Ovary (tissue), 9 donors: Measurements from ENCODE around the gene CDSN. TPM values are rescaled to one million over a fixed set of nuclear protein-coding genes. Genes with fewer than 3 reads are reported as not detected.
A peak's percentile ranks its signal among the peaks of the same experiment; 100 is the strongest.

Experiments
- DNase-seq, 5 donors: peaks; one replicate each; pipeline ENCODE4 v3.0.0-alpha.2; 2019 to 2020
- H3K27ac ChIP-seq, 2 donors: fragments of 200-600 bp; one replicate each; pipeline versions ENCODE4 v1.5.1 to v1.8.0; 2019 to 2022
- H3K27me3 ChIP-seq: fragments of 200-600 bp; one replicate; pipeline ENCODE4 v1.8.0; 2022
- H3K36me3 ChIP-seq: fragments of 200-600 bp; sonication (generic); one replicate; pipeline ENCODE4 v1.5.1; 2019
- H3K4me1 ChIP-seq: one replicate; pipeline ENCODE4 v1.8.1; 2013; ENCODE audit warnings: mild to moderate bottlenecking, moderate library complexity; ENCODE audit not compliant: insufficient read depth
- H3K4me3 ChIP-seq: fragments of 200-600 bp; sonication (generic); one replicate; pipeline ENCODE4 v1.5.1; 2017
- H3K9me3 ChIP-seq, 2 donors: fragments of 200-600 bp in 1 of 2; sonication (generic) in 1 of 2; one replicate each; pipeline versions ENCODE4 v1.5.1 to v1.8.1; 2013 to 2019; ENCODE audit warnings: mild to moderate bottlenecking in 1 of 2, moderate library complexity in 1 of 2
- EP300 ChIP-seq: sonication (generic); formaldehyde crosslinking; IDR thresholded peaks from one replicate; pipeline ENCODE4 v1.6.1; 2017; ENCODE audit warnings: antibody characterized with exemption
- POLR2A ChIP-seq: fragments of 450-650 bp; IDR thresholded peaks from one replicate; pipeline ENCODE4 v1.6.1; 2017; ENCODE audit warnings: antibody characterized with exemption, mild to moderate bottlenecking, moderate library complexity
- WGBS, 3 donors: extraction: QIAGEN DNeasy Blood & Tissue Kit in 1 of 3; methylation state at CpG; one replicate each; pipeline versions ENCODE4 v1.1.5 to v1.1.7; 2013 to 2017; 5-methylcytosine and 5-hydroxymethylcytosine counted together
- intact Hi-C, 4 donors: fragments of 100-400 bp; cut with DNase I; formaldehyde crosslinking; loops; one replicate each; pipeline versions ENCODE4 v1.11.0 to v1.15.1; 2022 to 2023
- polyA plus RNA-seq, 2 donors: library from polyadenylated mRNA; stranded (reverse); fragments of 200-250 nt in 1 of 2; fragments of 350-450 nt in 1 of 2; fragmentation: Illumina TruSeq in 1 of 2; extraction: RNeasy Lipid Tissue Mini Kit (QIAGEN cat#74804) in 1 of 2; gene quantifications; one replicate each; pipeline ENCODE4 v1.2.3, GENCODE V29; 2013 to 2014
- total RNA-seq, 7 donors: library from RNA; depleted of rRNA in 2 of 7; stranded (reverse); fragments of >200 nt in 2 of 7; fragmentation: NEBNext Ultra II Directional in 3 of 7; extraction: Animal tissue kit (Norgen Biotek cat#: 25700) in 3 of 7; gene quantifications; one replicate each; pipeline versions ENCODE4 v1.1.0 to v1.2.4, GENCODE V29; 2016 to 2023
- TF ChIP-seq, protein P1 (sequence below), 3 donors: fragments of 450-650 bp in 2 of 3; fragments of 200-600 bp in 1 of 3; IDR thresholded peaks; one replicate each; pipeline versions ENCODE4 v1.5.1 to v1.8.0; 2016 to 2022; ENCODE audit warnings: antibody characterized with exemption in 3 of 3, mild to moderate bottlenecking in 1 of 3
- donor health status: DM: no; HTN: no; CAD: no; lungs with moderate emphysema.
- donor health status: DM: no; HTN: no; CAD: no.
- donor health status: Bipolar disorder and iron deficiency.
- donor health status: DM: yes; HTN: yes; CAD: no.
- donor health status: DM: no; HTN: no; CAD: no.
- donor health status: DM: yes; HTN: yes; CAD: no.

Gene CDSN
- total and polyA plus RNA-seq, 9 donors = 0.05 to 0.34 TPM; not detected in 7

DNA sequence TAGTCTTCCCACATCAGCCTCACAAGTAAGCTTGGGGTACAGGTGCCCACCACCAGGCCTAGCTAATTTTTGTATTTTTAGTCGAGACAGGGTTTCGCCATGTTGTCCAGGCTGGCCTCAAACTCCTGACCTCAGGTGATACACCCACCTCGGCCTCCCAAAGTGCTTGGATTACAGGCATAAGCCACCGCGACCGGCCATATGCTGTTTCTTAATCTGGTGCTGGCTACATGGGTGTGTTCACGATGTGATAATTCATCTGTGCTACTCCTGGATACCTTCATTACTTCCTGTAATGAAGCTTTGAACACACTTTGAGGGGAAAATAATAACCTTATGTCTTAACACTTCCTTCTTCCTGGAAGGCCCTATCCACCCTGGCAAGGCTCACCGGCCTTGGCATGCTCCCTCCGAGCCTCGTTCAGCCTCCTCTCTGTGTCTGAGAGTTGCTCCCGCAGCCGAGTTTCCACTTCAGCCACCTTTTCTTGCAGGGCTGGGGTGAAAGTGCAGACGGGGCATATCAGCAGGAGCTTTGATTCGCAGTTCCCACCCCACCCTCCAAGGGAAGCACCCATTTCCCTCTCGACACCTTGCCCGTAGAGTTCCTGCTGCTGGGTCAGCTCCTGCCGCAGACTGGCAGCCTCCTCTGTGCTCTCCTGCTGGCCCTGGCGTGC is 24.2 kb upstream of the CDSN start:
- intact Hi-C loops = no loop called here
- TF ChIP-seq POLR2A (no peak), EP300 (no peak)
- TF ChIP-seq, protein P1, sequence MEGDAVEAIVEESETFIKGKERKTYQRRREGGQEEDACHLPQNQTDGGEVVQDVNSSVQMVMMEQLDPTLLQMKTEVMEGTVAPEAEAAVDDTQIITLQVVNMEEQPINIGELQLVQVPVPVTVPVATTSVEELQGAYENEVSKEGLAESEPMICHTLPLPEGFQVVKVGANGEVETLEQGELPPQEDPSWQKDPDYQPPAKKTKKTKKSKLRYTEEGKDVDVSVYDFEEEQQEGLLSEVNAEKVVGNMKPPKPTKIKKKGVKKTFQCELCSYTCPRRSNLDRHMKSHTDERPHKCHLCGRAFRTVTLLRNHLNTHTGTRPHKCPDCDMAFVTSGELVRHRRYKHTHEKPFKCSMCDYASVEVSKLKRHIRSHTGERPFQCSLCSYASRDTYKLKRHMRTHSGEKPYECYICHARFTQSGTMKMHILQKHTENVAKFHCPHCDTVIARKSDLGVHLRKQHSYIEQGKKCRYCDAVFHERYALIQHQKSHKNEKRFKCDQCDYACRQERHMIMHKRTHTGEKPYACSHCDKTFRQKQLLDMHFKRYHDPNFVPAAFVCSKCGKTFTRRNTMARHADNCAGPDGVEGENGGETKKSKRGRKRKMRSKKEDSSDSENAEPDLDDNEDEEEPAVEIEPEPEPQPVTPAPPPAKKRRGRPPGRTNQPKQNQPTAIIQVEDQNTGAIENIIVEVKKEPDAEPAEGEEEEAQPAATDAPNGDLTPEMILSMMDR (IDR thresholded peaks at IDR 0.05) = no peak
- Histone ChIP-seq H3K4me3 (no peak overlapping the region), H3K27me3 (no peaks in the 10 kb centered on the region), H3K27ac (no peak overlapping the region), H3K4me1 (no peaks in the 10 kb centered on the region), H3K9me3 (no peaks in the 10 kb centered on the region), H3K36me3 (no peaks in the 10 kb centered on the region)
- DNase-seq = no peak
- WGBS, 3 donors = 87 to 90% (median 89%) methylated on average over 18 of the region's 18 CpGs

DNA sequence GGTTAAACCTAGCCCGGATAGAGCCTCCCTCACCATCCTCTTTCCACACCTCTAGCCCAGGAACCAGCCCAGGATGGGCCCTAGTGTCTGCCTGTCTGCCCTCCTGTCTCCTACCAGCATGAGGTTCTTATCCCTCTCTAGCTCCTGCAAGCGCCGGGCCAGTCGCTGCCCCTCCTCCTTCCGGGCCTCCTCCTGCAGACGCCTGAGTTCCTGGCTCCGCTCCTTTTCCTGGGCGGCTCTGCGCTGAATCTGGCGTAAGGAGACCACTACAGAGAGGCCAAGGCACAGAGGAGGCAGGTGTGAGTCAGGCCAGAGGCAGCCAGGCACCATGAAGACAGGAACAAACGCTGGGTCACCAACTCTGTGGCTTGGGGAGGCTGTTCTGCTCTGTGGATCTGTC is 22.9 kb upstream of the CDSN start:
- DNase-seq = peak in 4 of 5 donors; percentile 34 to 79 (median 54)
- intact Hi-C loops = no loop called here

DNA sequence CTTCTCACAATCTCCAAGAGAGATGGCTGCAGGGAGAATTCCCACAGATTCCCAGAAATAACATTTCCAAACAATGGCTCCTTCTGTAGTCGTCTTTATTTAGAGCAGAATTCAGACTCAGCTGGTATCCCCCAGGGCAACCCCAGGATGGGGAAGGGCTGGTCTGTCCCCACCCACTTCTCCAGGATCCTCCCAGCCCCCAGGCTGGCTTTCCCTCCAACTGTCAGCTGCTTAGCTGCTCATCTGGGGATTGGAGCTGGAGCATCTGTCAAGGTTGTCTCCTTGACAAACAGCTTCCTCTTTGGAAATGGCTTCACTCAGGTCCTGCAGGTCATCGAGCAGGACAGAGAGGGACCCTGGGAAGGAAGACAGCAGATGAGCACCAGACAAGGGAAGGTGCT is 22.1 kb upstream of the CDSN start:
- no peaks in the 10 kb centered on the region for H3K36me3 ChIP-seq
- no peak for DNase-seq
- H3K4me1 ChIP-seq = no peaks in the 10 kb centered on the region
- TF ChIP-seq, protein P1 (IDR thresholded peaks at IDR 0.05) = no peak
- H3K4me3 ChIP-seq = no peak overlapping the region
- H3K27ac ChIP-seq = no peak overlapping the region
- H3K9me3 ChIP-seq = no peaks in the 10 kb centered on the region
- 39 to 60% (median 42%) methylated on average over 2 of the region's 2 CpGs for WGBS, 3 donors
- no peaks in the 10 kb centered on the region for H3K27me3 ChIP-seq
- intact Hi-C loops = no loop called here

More for the DNA sequence above, 22.9 kb upstream of the CDSN start:
- no peaks in the 10 kb centered on the region for H3K9me3 ChIP-seq
- H3K27ac ChIP-seq = no peak overlapping the region
- no peaks in the 10 kb centered on the region for H3K36me3 ChIP-seq
- no peaks in the 10 kb centered on the region for H3K27me3 ChIP-seq
- H3K4me3 ChIP-seq = no peak overlapping the region
- H3K4me1 ChIP-seq = no peaks in the 10 kb centered on the region
- 16 to 38% (median 33%) methylated on average over 11 of the region's 11 CpGs for WGBS, 3 donors
- TF ChIP-seq, protein P1 (IDR thresholded peaks at IDR 0.05) = no peak
- TF ChIP-seq EP300 (no peak), POLR2A (no peak)

DNA sequence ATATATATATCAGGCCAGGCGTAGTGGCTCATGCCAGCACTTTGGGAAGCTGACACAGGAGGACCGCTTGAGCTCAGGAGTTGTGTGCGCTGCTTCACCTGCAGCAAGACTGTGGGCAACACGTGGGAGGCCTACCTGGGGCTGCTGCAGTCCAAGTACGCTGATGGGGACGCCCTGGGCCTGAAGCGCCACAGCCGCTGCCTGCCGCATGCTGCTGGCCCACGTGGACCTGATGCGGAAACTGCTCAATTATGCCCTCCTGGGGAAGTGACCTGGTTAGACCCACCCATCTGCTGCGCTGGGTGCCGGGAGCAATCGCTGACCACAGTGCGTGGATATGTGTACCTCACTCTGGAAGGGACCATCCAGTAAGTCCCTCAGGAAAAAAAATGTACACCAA is 20.4 kb upstream of the CDSN start:
- Histone ChIP-seq H3K9me3 (no peaks in the 10 kb centered on the region), H3K4me1 (no peaks in the 10 kb centered on the region), H3K36me3 (no peaks in the 10 kb centered on the region), H3K27me3 (no peaks in the 10 kb centered on the region), H3K27ac (no peak overlapping the region), H3K4me3 (no peak overlapping the region)
- intact Hi-C loops = no loop called here
- WGBS, 3 donors = 86 to 93% (median 87%) methylated on average over 15 of the region's 15 CpGs
- TF ChIP-seq POLR2A (no peak), EP300 (no peak)
- TF ChIP-seq, protein P1 (IDR thresholded peaks at IDR 0.05) = no peak
- no peak for DNase-seq
